AG04450 (cell line): Measurements from ENCODE around the gene AQP12A. TPM values are rescaled to one million over a fixed set of nuclear protein-coding genes. Genes with fewer than 3 reads are reported as not detected.

ENCODE experiments used
- CTCF ChIA-PET: fragments of 300-600, 350-600 bp; formaldehyde crosslinking; extraction: SDS; loops from one replicate; lab custom pipeline; 2022; ENCODE audit warnings: antibody characterized with exemption, inconsistent platforms; lab: Charles Lee
- POLR2A ChIA-PET: fragments of 350-600 bp; formaldehyde crosslinking; extraction: SDS; loops from one replicate; lab custom pipeline; 2021; ENCODE audit warnings: antibody characterized with exemption, inconsistent platforms; lab: Yijun Ruan, JAX
- DNase-seq: peaks from one replicate; pipeline ENCODE4 v3.0.0-alpha.2; 2011; ENCODE audit warnings: low read depth, low spot score
- H3K27ac ChIP-seq: one replicate; pipeline ENCODE4 v1.5.1; 2012; ENCODE audit warnings: low read depth, low read length, control low read depth
- H3K27me3 ChIP-seq: one replicate; pipeline ENCODE4 v1.6.0; 2012; ENCODE audit warnings: low read length; ENCODE audit not compliant: control insufficient read depth, insufficient read depth
- H3K4me3 ChIP-seq: 2 replicates; pipeline ENCODE4 v1.5.1; 2011; ENCODE audit warnings: mild to moderate bottlenecking, low read depth, low read length, control low read depth
- H3K9me3 ChIP-seq: 2 replicates; pipeline ENCODE4 v1.5.1; 2012; ENCODE audit warnings: low read length; ENCODE audit not compliant: control insufficient read depth, insufficient read depth
- CTCF ChIP-seq: IDR thresholded peaks from 2 replicates; pipeline ENCODE4 v1.5.1; 2011; ENCODE audit warnings: low read depth, low read length, control low read depth, inconsistent platforms
- polyA plus RNA-seq: library from polyadenylated mRNA; depleted of rRNA; stranded (reverse); fragments of >200 nt; gene quantifications from 2 replicates; pipeline ENCODE4 v1.2.3, GENCODE V29; 2011

Gene AQP12A
- polyA plus RNA-seq, 1 experiment = not detected

GRCh38 chr2:240713928-240714746, 22.5 kb downstream of the AQP12A start:
- TF ChIP-seq CTCF = no peak
- Histone ChIP-seq H3K27me3 (peaks cover 5% of the 10 kb centered on the region), H3K27ac (no peak overlapping the region), H3K4me3 (no peak overlapping the region), H3K9me3 (no peaks in the 10 kb centered on the region)
- CTCF ChIA-PET = no interaction called here
- DNase-seq = no peak
- POLR2A ChIA-PET = no interaction called here

GRCh38 chr2:240714747-240715725, 23.4 kb downstream of the AQP12A start:
- no peak for DNase-seq
- Histone ChIP-seq H3K27me3 (peaks cover 5% of the 10 kb centered on the region), H3K27ac (no peak overlapping the region), H3K9me3 (no peaks in the 10 kb centered on the region), H3K4me3 (no peak overlapping the region)
- TF ChIP-seq CTCF = no peak
- ChIA-PET CTCF (no interaction called here), POLR2A (interaction anchor here (0.6 kb wide), 1 partner anchor 272 kb away, joined by 5 read pairs; no protein-coding TSS in a partner anchor)

GRCh38 chr2:240716130-240716798, 24.6 kb downstream of the AQP12A start:
- Histone ChIP-seq H3K9me3 (no peaks in the 10 kb centered on the region; the same call in 1 of the 2 replicates), H3K27ac (no peak overlapping the region), H3K27me3 (peaks cover 5% of the 10 kb centered on the region), H3K4me3 (no peak overlapping the region)
- ChIA-PET CTCF (no interaction called here), POLR2A (no interaction called here)
- no peak for DNase-seq
- no peak for TF ChIP-seq CTCF

- no peak for TF ChIP-seq CTCF
- CTCF ChIA-PET = no interaction called here
- no peak for DNase-seq
- Histone ChIP-seq H3K4me3 (no peak overlapping the region), H3K27ac (no peak overlapping the region), H3K9me3 (no peaks in the 10 kb centered on the region; the same call in 1 of the 2 replicates), H3K27me3 (peaks cover 2% of the 10 kb centered on the region)
- POLR2A ChIA-PET = interaction anchor here (0.6 kb wide), 1 partner anchor 14 kb away, joined by 4 read pairs; no protein-coding TSS in a partner anchor
Measured at GRCh38 chr2:240717181-240717641, 25.5 kb downstream of the AQP12A start.
